ENCODE results near the gene SYT1.

SYT1 gene

GRCh38 chr12:79127271-79127751 is 262.7 kb downstream of the SYT1 start:
- DNase-seq (ENCODE audit: low read depth in 4 of 4, low spot score in 1 of 4): no peak

- no peak for DNase-seq (ENCODE audit: low read depth in 4 of 4, low spot score in 1 of 4)
Observed at GRCh38 chr12:79128956-79129355, 264.4 kb downstream of the SYT1 start.

- DNase-seq (ENCODE audit: low read depth in 4 of 4, low spot score in 1 of 4): no peak
Observed at GRCh38 chr12:79138872-79139271, 274.3 kb downstream of the SYT1 start.

- no peak for DNase-seq (ENCODE audit: low read depth in 4 of 4, low spot score in 1 of 4)
Observed at GRCh38 chr12:79140711-79141110, 276.1 kb downstream of the SYT1 start.

- DNase-seq (ENCODE audit: low read depth in 4 of 4, low spot score in 1 of 4): no peak
Observed at GRCh38 chr12:79141776-79142175, 277.2 kb downstream of the SYT1 start.

- no peak for DNase-seq (ENCODE audit: low read depth in 4 of 4, low spot score in 1 of 4)
Observed at GRCh38 chr12:79143803-79144202, 279.2 kb downstream of the SYT1 start.

- no peak for DNase-seq (ENCODE audit: low read depth in 4 of 4, low spot score in 1 of 4)
Observed at GRCh38 chr12:79151956-79152355, 287.4 kb downstream of the SYT1 start.

GRCh38 chr12:79155683-79156082 is 291.1 kb downstream of the SYT1 start:
- DNase-seq (ENCODE audit: low read depth in 4 of 4, low spot score in 1 of 4): no peak

- no peak for DNase-seq (ENCODE audit: low read depth in 4 of 4, low spot score in 1 of 4)
Observed at GRCh38 chr12:79156846-79157463, 292.4 kb downstream of the SYT1 start.

GRCh38 chr12:79161249-79161934 is 296.8 kb downstream of the SYT1 start:
- no peak for DNase-seq (ENCODE audit: low read depth in 4 of 4, low spot score in 1 of 4)

- DNase-seq (ENCODE audit: low read depth in 4 of 4, low spot score in 1 of 4): no peak
Observed at GRCh38 chr12:79162147-79162772, 297.7 kb downstream of the SYT1 start.

GRCh38 chr12:79162948-79163347 is 298.4 kb downstream of the SYT1 start:
- no peak for DNase-seq (ENCODE audit: low read depth in 4 of 4, low spot score in 1 of 4)

GRCh38 chr12:79164890-79165289 is 300.3 kb downstream of the SYT1 start:
- DNase-seq (ENCODE audit: low read depth in 4 of 4, low spot score in 1 of 4): no peak

- no peak for DNase-seq (ENCODE audit: low read depth in 4 of 4, low spot score in 1 of 4)
Observed at GRCh38 chr12:79168687-79169086, 304.1 kb downstream of the SYT1 start.

GRCh38 chr12:79174626-79175025 is 310.1 kb downstream of the SYT1 start:
- DNase-seq (ENCODE audit: low read depth in 4 of 4, low spot score in 1 of 4): no peak

GRCh38 chr12:79183003-79183402 is 318.4 kb downstream of the SYT1 start:
- DNase-seq (ENCODE audit: low read depth in 4 of 4, low spot score in 1 of 4): no peak

GRCh38 chr12:79183926-79184325 is 319.4 kb downstream of the SYT1 start:
- no peak for DNase-seq (ENCODE audit: low read depth in 4 of 4, low spot score in 1 of 4)

GRCh38 chr12:79186506-79186905 is 321.9 kb downstream of the SYT1 start:
- no peak for DNase-seq (ENCODE audit: low read depth in 4 of 4, low spot score in 1 of 4)

- no peak for DNase-seq (ENCODE audit: low read depth in 4 of 4, low spot score in 1 of 4)
Observed at GRCh38 chr12:79187032-79187431, 322.5 kb downstream of the SYT1 start.

GRCh38 chr12:79191391-79191790 is 326.8 kb downstream of the SYT1 start:
- no peak for DNase-seq (ENCODE audit: low read depth in 4 of 4, low spot score in 1 of 4)

- no peak for DNase-seq (ENCODE audit: low read depth in 4 of 4, low spot score in 1 of 4)
Observed at GRCh38 chr12:79194595-79194994, 330.0 kb downstream of the SYT1 start.

GRCh38 chr12:79199166-79199565 is 334.6 kb downstream of the SYT1 start:
- DNase-seq (ENCODE audit: low read depth in 4 of 4, low spot score in 1 of 4): no peak
